CD4-positive, alpha-beta T cell treated with Interferon alpha-2 for 1 hour (primary cell): ENCODE results near the gene SMCO3.
A peak's percentile ranks its signal among the peaks of the same experiment; 100 is the strongest.
"Not testable (repeated sequence)": the region's sequence is repeated elsewhere in the genome, so short reads cannot be mapped to it uniquely, and the experiment has no call there.

Experiments
- DNase-seq, 2 donors: peaks; one replicate each; pipeline ENCODE4 v3.0.0-alpha.2; 2020 to 2022

Gene SMCO3

GRCh38 chr12:14774074-14774905, 39.7 kb downstream of the SMCO3 start:
- DNase-seq: peak; percentile 94 to 96

GRCh38 chr12:14773685-14774073, 40.3 kb downstream of the SMCO3 start:
- no peak for DNase-seq

GRCh38 chr12:14772946-14773345, 41.0 kb downstream of the SMCO3 start:
- DNase-seq: no peak

GRCh38 chr12:14771651-14772137, 42.3 kb downstream of the SMCO3 start:
- peak; percentile 54 to 74 for DNase-seq

- DNase-seq: peak; percentile 96 to 98
These were observed 43.2 kb downstream of the SMCO3 start for GRCh38 chr12:14770496-14771461.

GRCh38 chr12:14769969-14770495, 44.0 kb downstream of the SMCO3 start:
- peak; percentile 90 to 93 for DNase-seq

- DNase-seq: no peak
These were observed 44.5 kb downstream of the SMCO3 start for GRCh38 chr12:14769466-14769968.

- peak; percentile 23 to 54 for DNase-seq
These were observed 45.1 kb downstream of the SMCO3 start for GRCh38 chr12:14768823-14769405.

- no peak for DNase-seq
These were observed 46.4 kb downstream of the SMCO3 start for GRCh38 chr12:14767617-14768016.

- DNase-seq: no peak
These were observed 47.2 kb downstream of the SMCO3 start for GRCh38 chr12:14766649-14767215.

GRCh38 chr12:14766020-14766419, 48.0 kb downstream of the SMCO3 start:
- not testable (repeated sequence) for DNase-seq

- DNase-seq: no peak
These were observed 48.6 kb downstream of the SMCO3 start for GRCh38 chr12:14765398-14765797.

- DNase-seq: not testable (repeated sequence)
These were observed 54.2 kb downstream of the SMCO3 start for GRCh38 chr12:14759711-14760280.

GRCh38 chr12:14756334-14757143, 57.4 kb downstream of the SMCO3 start:
- peak in 1 of 2 donors; percentile 27 for DNase-seq
